GM21515 (cell line): Measurements from ENCODE around the gene USP11.

Experiments
- ATAC-seq: cut with Tn5 transposase; IDR thresholded peaks from one replicate; pipeline ENCODE4 v1.9.1; 2021; ENCODE audit not compliant: unreplicated experiment

The USP11 gene

GRCh38 chrX:47224266-47224895 lies 8.4 kb upstream of the USP11 start:
- no peak for ATAC-seq

DNA sequence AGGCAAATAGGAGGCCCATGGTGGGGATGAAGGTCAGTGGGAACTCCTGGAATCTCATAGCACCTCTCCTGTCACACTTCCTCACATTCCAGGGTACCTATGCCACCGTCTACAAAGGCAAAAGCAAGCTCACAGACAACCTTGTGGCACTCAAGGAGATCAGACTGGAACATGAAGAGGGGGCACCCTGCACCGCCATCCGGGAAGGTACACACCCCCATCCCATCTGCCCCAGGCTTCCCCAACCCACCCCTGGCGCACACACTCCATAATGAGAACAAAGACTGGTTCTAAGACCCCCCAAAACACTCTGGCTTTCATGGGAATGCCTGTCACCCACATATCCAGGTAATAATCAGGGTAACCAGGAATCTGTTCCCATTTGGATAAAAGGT lies 7.9 kb upstream of the USP11 start:
- ATAC-seq: no peak

GRCh38 chrX:47226071-47226470 lies 6.7 kb upstream of the USP11 start:
- no peak for ATAC-seq

DNA sequence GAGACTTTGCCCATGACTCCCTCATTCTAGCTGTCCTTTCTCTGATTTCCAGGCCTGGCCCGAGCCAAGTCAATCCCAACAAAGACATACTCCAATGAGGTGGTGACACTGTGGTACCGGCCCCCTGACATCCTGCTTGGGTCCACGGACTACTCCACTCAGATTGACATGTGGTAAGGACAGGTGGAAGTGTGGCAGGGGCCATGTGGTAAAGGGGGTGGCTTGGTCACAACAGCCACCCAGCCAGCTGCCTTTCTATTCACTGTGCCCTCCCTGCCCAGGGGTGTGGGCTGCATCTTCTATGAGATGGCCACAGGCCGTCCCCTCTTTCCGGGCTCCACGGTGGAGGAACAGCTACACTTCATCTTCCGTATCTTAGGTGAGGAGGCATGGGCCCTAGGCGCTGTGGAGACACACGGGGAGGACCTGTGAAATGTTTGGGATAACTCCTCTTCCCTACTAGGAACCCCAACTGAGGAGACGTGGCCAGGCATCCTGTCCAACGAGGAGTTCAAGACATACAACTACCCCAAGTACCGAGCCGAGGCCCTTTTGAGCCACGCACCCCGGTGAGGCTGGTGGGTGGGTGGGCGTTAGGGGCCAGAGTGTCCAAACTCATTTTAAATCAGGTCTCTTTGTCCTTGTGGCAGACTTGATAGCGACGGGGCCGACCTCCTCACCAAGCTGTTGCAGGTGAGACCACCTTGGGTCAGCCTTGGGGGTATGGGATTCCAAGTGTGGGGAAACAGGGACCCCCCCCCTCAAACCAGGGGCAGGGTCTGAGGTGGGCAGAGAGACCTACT lies 6.1 kb upstream of the USP11 start:
- no peak for ATAC-seq

DNA sequence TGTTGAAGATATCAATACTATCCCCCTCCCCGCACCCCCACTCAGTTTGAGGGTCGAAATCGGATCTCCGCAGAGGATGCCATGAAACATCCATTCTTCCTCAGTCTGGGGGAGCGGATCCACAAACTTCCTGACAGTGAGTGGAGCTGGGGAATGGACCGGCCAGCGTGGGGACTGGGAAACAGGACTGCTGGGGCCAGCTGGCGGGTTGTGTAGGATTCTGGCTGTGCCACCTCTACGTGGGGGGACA lies 5.5 kb upstream of the USP11 start:
- ATAC-seq: no peak

GRCh38 chrX:47228550-47229270 lies 4.1 kb upstream of the USP11 start:
- ATAC-seq: no peak

DNA sequence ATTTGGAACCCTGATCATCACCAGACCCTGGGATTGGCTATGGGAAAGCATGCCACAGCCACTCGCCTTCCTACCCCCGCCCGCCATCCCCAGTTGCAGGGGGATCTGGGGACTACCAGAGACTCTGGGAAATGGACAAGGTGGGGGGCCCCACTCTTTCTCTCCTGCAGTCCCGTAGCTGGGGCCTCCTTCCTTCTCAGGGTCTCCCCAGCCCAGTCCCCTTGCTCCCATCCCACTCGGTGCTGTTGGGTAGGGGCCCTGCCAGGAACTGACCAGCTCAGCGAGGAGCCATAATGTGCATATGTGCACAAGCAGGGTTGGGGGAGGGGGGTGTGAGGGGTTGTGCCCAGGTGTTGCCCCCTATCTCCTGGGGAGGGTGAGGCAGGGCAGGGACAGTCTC lies 3.4 kb upstream of the USP11 start:
- no peak for ATAC-seq

DNA sequence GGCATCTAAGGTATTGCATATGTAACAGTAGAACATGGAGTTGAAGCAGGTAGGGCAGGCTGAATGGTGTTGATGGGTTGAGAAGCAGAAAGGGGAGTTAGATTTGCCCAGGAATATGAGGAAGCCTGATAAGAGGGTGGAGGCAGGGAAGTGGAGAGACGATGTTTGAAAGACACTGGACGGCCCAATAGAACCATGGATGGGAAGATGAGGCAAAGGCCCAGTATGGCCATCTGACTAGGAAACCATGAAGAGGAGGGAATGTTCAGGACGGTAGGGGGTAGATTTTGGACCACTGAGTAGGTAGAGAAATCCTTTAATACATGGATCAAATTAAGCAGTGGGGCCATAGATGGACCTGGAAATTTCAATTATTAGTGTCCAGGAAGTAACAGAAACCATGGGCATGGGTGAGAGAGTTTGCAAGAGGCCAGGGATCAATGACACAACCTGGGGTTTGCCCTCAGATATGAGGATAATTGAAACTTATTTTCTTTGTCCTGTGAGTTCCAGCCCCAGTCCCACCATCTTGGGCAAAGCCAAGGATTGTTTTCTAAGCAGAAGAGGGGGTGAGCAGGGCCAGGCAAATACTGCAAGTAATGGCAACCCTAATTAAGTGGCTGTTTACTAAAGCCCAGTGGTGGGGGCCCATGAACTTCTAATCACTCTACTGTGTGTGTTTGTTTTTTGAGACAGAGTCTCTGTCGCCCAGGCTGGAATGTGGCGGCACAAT lies 2.5 kb upstream of the USP11 start:
- ATAC-seq: no peak

DNA sequence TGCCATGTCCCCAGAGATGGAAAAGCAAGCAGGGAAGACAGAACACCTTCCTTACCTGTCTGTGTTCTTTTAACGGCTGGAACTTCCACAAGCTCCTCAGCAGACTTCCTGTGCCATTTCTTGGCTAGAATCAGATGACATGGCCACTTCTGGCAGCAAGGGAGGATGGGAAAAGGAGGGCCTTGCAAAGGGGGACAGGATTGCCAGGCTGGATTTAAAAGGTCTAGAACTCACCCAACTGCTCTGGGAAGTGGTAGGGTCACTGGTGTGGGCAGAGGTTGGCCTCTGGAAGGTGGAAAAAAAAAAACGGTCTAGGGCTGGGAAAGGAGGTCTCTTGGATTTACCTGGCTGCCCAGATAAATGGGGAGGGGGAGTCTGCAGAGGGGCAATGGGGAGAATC lies 1.6 kb upstream of the USP11 start:
- ATAC-seq: no peak

DNA sequence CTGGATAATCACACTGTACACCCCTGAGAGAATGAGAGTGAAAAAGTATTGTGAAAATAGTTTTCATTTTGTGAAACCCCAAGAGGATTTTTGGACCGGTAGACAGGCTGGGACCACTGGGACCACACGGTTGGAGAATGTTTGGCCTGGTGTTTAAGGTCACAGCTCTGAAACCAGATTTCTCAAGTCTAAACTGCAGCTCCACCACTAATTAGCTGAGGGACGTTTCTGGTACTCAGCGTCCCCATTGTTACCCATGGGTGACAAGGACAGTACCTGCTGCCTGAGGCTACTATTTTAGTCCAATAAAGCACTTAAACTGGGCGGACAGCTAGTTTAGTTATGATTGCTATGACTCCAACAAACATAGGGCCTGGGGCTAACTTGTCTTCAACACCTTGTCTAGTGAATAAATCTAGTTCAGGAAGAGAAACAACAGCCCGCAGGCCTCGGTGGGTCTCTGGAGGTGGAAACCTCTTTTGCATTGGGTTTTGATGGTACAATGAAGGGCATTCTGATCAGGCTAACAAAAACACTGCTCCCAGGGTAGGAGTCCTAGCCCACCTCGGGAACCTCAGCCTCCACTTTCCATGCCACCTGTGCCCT lies 509 bp upstream of the USP11 start:
- ATAC-seq: no peak

GRCh38 chrX:47233333-47234113 lies 714 bp downstream of the USP11 start:
- peak; percentile 84 for ATAC-seq

- no peak for ATAC-seq
Measured at GRCh38 chrX:47234583-47234982, 1.8 kb downstream of the USP11 start.

- ATAC-seq: no peak
Measured at GRCh38 chrX:47235691-47236103, 2.9 kb downstream of the USP11 start.

DNA sequence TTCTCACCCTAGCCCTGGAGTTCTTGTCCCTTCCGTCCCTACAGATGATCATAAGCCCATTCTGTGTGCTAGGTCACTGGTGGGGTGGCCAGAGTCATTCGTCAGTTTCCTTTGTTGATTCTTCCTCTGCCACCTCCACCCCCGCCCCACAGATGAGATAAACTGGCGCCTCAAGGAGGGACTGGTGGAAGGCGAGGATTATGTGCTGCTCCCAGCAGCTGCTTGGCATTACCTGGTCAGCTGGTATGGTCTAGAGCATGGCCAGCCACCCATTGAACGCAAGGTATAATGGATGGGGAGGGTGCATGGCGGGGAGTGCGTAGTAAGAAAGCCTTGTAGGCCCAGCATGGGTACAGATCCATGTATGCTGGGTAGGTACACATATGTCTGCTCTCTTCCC lies 6.4 kb downstream of the USP11 start:
- ATAC-seq: no peak

DNA sequence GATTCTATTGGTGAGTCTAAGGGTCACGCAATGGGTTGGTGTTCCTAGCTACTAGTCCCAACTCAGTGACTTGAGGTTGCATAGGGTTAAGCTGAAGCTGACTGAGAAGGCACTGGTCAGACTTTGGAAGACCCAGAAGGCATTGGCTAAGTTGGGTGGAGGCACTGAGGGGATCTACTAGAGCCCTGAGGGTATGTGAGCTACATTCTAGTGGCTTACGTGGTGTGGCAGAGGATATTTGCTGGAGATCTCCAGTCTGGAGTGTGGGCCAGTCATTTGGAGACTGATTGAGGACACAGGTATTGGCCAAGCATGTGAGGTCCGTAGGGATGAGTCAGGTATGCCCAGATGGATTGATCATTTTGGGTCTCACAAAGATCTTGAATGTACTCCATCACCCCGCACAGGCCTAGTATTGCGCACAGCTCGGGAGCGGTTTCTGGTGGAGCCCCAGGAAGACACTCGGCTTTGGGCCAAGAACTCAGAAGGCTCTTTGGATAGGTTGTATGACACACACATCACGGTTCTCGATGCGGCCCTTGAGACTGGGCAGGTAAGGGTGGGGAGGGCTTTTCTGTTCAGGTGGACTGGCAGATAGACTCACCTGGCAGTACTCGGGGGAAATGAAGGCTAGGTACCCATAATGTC lies 7.2 kb downstream of the USP11 start:
- ATAC-seq: no peak

GRCh38 chrX:47240619-47241018 lies 7.8 kb downstream of the USP11 start:
- ATAC-seq: no peak

- no peak for ATAC-seq
Measured at GRCh38 chrX:47241201-47242011, 8.6 kb downstream of the USP11 start.

DNA sequence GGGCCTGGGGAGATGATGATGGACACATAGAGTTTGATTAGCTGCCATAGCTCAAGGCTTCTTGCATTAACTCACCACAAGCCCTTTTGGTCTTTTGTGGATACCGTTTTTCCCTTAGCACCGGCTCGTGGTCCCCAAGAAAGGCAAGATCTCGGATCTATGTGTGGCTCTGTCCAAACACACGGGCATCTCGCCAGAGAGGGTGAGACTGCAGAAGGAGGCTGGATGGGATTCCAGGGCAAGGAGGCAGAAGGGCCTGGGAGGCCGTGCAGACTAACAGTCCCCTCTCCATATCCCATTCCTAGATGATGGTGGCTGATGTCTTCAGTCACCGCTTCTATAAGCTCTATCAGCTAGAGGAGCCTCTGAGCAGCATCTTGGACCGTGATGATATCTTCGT lies 9.5 kb downstream of the USP11 start:
- ATAC-seq: no peak

GRCh38 chrX:47243351-47243750 lies 10.5 kb downstream of the USP11 start:
- ATAC-seq: no peak
